Suprapubic skin (tissue), 4 donors: Measurements from ENCODE around the gene PRIMPOL.

Experiments
- POLR2A ChIP-seq, 2 donors: fragments of 450-650 bp; IDR thresholded peaks; one replicate each; pipeline ENCODE4 v1.6.1; 2017; ENCODE audit warnings: antibody characterized with exemption in 2 of 2, mild to moderate bottlenecking in 2 of 2, moderate library complexity in 2 of 2
- POLR2AphosphoS5 ChIP-seq, 3 donors: sonication (generic); formaldehyde crosslinking; IDR thresholded peaks; one replicate each; pipeline ENCODE4 v1.6.1; 2017; ENCODE audit warnings: antibody characterized with exemption in 3 of 3
- TF ChIP-seq, protein P1 (sequence below), 2 donors: fragments of 200-600 bp in 1 of 2; fragments of 450-650 bp in 1 of 2; sonication (generic) in 1 of 2; IDR thresholded peaks; one replicate each; pipeline ENCODE4 v1.5.1; 2016 to 2019; ENCODE audit warnings: antibody characterized with exemption in 2 of 2, mild to moderate bottlenecking in 1 of 2, moderate library complexity in 1 of 2

DNA sequence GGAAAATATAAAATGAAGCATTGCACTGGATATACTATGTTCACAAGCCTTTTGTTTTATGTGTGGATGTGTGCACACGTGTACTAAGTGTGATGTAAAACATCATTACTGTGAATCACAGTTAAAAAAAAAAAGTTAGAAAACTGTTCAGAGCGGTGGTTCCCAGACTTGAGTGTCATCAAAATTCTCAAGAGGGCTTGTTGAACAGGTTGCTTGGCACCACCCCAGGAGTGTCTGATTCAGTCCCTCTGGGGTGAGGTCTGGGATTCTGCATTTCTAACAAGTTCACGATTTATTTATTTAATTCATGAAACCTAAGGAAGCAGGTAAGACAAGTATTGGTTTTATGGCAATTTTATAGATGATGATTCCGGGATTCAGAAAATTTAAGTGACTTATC lies 82.6 kb downstream of the PRIMPOL start:
- TF ChIP-seq, protein P1, sequence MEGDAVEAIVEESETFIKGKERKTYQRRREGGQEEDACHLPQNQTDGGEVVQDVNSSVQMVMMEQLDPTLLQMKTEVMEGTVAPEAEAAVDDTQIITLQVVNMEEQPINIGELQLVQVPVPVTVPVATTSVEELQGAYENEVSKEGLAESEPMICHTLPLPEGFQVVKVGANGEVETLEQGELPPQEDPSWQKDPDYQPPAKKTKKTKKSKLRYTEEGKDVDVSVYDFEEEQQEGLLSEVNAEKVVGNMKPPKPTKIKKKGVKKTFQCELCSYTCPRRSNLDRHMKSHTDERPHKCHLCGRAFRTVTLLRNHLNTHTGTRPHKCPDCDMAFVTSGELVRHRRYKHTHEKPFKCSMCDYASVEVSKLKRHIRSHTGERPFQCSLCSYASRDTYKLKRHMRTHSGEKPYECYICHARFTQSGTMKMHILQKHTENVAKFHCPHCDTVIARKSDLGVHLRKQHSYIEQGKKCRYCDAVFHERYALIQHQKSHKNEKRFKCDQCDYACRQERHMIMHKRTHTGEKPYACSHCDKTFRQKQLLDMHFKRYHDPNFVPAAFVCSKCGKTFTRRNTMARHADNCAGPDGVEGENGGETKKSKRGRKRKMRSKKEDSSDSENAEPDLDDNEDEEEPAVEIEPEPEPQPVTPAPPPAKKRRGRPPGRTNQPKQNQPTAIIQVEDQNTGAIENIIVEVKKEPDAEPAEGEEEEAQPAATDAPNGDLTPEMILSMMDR (IDR thresholded peaks at IDR 0.05): no peak
- no peak for TF ChIP-seq POLR2AphosphoS5 (IDR thresholded peaks at IDR 0.05)
- no peak for TF ChIP-seq POLR2A (IDR thresholded peaks at IDR 0.05)
